Subcutaneous abdominal adipose tissue (tissue), 5 donors: ENCODE data around the gene OSER1.

Experiments
- H3K27ac ChIP-seq: one replicate; pipeline ENCODE4 v1.7.0; 2013; ENCODE audit warnings: low read depth, mild to moderate bottlenecking, inconsistent platforms, low read length, moderate library complexity
- H3K27me3 ChIP-seq, 5 donors: one replicate each; pipeline ENCODE4 v1.7.0; 2013; ENCODE audit warnings: low read length in 5 of 5, inconsistent platforms in 1 of 5; ENCODE audit not compliant: control insufficient read depth in 5 of 5, insufficient read depth in 4 of 5
- H3K36me3 ChIP-seq, 5 donors: one replicate each; pipeline ENCODE4 v1.7.0; 2013; ENCODE audit warnings: low read length in 5 of 5; ENCODE audit not compliant: control insufficient read depth in 5 of 5, insufficient read depth in 5 of 5
- H3K4me1 ChIP-seq, 5 donors: one replicate each; pipeline ENCODE4 v1.7.0; 2013; ENCODE audit warnings: low read length in 5 of 5, mild to moderate bottlenecking in 3 of 5, moderate library complexity in 1 of 5; ENCODE audit not compliant: control insufficient read depth in 5 of 5, insufficient read depth in 5 of 5
- H3K4me3 ChIP-seq, 5 donors: one replicate each; pipeline ENCODE4 v1.7.0; 2013; ENCODE audit warnings: low read length in 5 of 5, low read depth in 1 of 5
- H3K9ac ChIP-seq, 5 donors: one replicate each; pipeline ENCODE4 v1.7.0; 2013; ENCODE audit warnings: low read length in 5 of 5, mild to moderate bottlenecking in 4 of 5, moderate library complexity in 3 of 5
- H3K9me3 ChIP-seq, 5 donors: one replicate each; pipeline ENCODE4 v1.7.0; 2013; ENCODE audit warnings: low read length in 5 of 5; ENCODE audit not compliant: control insufficient read depth in 5 of 5
- donor health status: healthy.
- donor health status: healthy.
- donor health status: healthy.
- donor health status: healthy.
- donor health status: healthy.

OSER1 gene

DNA sequence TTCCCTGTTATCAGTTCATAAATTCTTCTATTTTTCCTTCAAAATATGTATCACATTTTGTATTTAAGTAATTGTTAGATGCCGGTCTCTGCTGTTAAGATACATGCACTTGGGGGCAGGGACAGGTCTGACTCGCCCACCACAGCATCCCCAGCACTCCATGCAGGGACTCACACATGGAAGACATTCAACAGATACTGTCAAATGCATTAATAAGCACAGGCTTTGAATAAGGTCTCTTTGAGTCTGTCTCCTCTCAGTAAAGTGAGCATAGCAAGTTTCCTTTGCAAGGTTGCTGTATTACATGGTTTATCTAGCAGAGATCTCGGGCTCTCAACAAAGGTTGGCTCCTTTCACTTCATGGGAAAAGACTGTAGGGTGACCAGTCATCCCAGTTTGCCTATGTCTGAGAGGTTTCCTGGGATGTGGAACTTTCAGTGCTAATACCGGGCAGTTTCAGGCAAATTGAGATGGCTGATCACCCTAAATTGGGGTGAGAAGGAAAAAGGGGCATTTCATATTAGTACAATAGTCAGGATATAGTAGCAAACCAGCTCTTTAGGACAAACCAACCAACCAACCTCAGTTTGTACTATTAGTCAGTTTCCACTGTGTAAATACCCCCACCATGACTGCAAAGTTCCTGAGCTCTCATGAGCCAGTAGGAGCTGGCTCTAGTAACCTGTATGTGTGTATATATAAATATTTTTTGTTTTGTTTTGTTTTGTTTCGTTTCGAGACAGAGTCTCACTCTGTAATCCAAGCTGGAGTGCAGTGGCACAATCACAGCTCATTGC is 38.6 kb downstream of the OSER1 start:
- peaks cover 0 to 18% (median 3%) of the 10 kb centered on the region in 5 donors for H3K4me1 ChIP-seq
- H3K27ac ChIP-seq: no peak overlapping the region
- H3K9ac ChIP-seq: no peak overlapping the region
- no peaks in the 10 kb centered on the region for H3K36me3 ChIP-seq
- H3K9me3 ChIP-seq: no peaks in the 10 kb centered on the region
- H3K4me3 ChIP-seq: no peak overlapping the region
- H3K27me3 ChIP-seq: peaks cover 0 to 11% (median 4%) of the 10 kb centered on the region in 5 donors

DNA sequence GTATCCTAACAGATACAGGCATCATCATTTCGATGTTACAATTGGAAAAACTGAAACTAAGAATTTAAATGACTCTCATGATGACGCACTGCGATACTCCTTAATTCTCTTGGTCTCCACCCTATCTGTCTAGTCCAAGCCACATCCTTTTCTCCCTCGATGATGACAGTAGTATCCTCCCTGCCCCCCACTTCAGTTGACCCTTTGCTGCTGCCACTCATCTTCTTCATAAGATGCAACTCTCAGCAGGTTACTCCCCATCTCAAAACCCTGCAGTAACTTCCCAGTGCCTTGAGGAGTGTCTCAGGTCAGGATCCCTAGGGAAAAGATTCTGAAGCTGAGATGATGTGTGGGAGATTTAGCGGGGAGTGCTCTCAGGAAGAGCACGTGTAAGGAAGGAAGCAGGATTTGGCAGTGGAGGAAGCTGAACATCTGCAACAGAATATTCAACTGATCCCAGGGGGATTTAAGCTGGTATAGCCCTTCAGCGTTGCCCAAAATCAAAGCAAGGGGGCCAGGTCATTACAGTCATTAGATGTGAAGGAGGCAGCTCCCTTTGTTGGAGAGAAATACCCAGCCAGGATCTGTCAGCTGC is 39.7 kb downstream of the OSER1 start:
- Histone ChIP-seq H3K36me3 (no peaks in the 10 kb centered on the region), H3K27ac (no peak overlapping the region), H3K9me3 (no peaks in the 10 kb centered on the region), H3K27me3 (peaks cover 0 to 10% (median 2%) of the 10 kb centered on the region in 5 donors), H3K9ac (peak overlapping the region in 1 of 5 donors; percentile 32), H3K4me1 (peaks cover 8 to 29% (median 13%) of the 10 kb centered on the region in 5 donors), H3K4me3 (no peak overlapping the region)

DNA sequence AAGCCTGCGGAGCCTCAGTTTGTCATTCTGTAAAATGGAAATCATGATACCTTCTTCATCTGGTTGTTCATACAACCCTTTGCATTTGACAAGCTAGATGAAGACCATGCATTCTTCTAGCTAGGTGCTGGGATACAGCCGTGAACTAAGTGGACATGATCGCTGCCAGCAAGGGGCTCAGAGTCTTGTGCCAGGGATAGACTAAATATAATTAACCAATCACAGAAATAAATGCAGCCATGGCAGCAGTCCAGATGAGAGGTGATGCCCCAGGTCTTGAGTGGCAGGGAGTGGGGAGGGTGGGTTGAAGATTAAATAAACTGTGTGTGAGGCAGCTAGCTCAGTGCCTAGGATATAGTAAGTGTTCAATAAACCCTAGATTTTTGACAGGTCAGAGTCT is 42.8 kb downstream of the OSER1 start:
- Histone ChIP-seq H3K36me3 (no peaks in the 10 kb centered on the region), H3K27me3 (peaks cover 0 to 5% (median 2%) of the 10 kb centered on the region in 5 donors), H3K9ac (no peak overlapping the region), H3K4me1 (peaks cover 8 to 35% (median 20%) of the 10 kb centered on the region in 5 donors), H3K9me3 (no peaks in the 10 kb centered on the region), H3K27ac (no peak overlapping the region), H3K4me3 (no peak overlapping the region)

DNA sequence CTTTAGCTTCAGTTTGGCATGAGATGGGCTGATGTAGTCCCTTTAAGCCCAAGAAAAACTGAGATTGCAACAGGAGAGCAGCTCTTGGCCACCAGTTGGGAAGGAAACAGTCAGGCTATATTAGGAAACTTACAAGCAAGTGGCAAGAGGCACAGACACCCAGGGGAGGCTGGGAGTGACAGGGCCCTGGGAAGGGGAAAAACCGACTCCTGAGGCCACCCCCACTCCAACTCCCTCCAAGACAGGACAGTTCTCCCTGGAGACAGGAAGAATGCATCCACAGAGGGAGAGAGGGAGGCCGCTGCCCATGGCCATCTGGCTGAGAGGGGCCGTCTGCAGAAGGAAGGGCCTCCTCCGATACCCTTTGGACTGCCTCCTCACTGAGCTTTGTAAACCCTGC is 44.1 kb downstream of the OSER1 start:
- peaks cover 0 to 5% (median 2%) of the 10 kb centered on the region in 5 donors for H3K27me3 ChIP-seq
- no peaks in the 10 kb centered on the region for H3K9me3 ChIP-seq
- H3K4me1 ChIP-seq: peaks cover 8 to 31% (median 20%) of the 10 kb centered on the region in 5 donors
- peak overlapping the region in 1 of 5 donors; percentile 20 for H3K4me3 ChIP-seq
- no peaks in the 10 kb centered on the region for H3K36me3 ChIP-seq
- H3K9ac ChIP-seq: no peak overlapping the region
- no peak overlapping the region for H3K27ac ChIP-seq

DNA sequence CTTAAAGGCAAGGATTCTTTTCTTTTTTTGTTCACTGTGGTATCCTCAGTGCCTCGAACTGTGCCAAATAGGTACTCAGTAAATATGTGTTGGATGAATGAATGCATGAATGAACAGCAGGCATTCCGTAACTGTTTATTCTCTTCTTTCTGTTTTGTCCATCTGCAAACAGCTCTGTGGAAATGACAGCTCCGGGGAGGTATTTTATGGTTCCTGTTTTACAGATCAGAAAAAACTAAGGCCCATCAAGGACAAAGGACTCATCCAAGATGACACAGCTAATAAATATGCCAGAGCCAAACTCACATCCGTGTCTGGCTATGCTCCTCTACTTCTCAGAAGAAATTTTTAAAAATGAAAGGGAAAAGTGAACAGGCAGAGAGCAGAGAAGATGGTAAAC is 44.6 kb downstream of the OSER1 start:
- Histone ChIP-seq H3K27me3 (peaks cover 0 to 8% (median 2%) of the 10 kb centered on the region in 5 donors), H3K9ac (no peak overlapping the region), H3K36me3 (no peaks in the 10 kb centered on the region), H3K27ac (no peak overlapping the region), H3K4me3 (peak overlapping the region in 1 of 5 donors; percentile 20), H3K4me1 (peaks cover 5 to 26% (median 19%) of the 10 kb centered on the region in 5 donors), H3K9me3 (no peaks in the 10 kb centered on the region)

DNA sequence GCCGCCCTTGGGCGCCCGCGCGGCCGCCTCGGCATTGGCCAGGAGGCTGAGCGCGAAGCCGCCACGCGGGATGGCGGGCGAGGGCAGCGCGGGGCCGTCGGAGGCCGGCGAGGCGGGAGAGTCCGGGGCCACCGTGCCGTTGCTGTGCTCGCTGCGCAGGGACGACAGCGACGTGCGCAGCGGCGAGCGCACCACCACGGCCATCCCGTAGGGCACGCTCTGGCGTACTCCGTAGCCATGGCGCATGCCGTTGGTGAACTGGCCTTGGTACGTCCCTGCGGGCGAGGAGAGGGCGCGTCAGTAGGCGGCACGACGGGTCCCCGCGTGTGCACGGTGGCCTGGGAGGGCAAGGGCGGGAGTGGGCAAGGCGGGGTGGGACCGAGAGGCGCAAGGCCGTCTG is 50.4 kb downstream of the OSER1 start:
- H3K27ac ChIP-seq: no peak overlapping the region
- no peaks in the 10 kb centered on the region for H3K9me3 ChIP-seq
- H3K27me3 ChIP-seq: peaks cover 0 to 19% (median 3%) of the 10 kb centered on the region in 5 donors
- H3K4me1 ChIP-seq: no peaks in the 10 kb centered on the region
- no peaks in the 10 kb centered on the region for H3K36me3 ChIP-seq
- H3K9ac ChIP-seq: no peak overlapping the region
- H3K4me3 ChIP-seq: no peak overlapping the region

DNA sequence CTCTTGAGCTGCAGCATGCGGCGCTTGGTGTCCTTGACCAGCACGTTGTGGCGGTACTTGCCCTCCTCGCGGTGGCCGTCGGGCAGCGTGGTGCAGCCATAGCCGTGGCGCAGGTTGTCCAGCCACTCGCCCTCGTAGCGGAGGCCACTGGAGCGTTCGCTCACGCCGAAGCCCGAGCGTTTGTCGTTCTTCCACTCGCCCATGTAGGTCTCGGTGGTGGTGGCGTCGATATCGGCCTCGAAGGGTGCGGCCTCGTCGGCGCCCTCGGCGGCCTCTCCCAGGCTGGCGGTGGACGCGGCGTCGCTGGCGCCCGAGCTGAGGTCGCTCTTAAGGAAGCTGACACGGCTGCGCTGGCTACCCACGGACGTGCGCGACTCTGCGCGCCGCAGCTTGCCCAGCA is 50.9 kb downstream of the OSER1 start:
- H3K36me3 ChIP-seq: no peaks in the 10 kb centered on the region
- H3K4me1 ChIP-seq: no peaks in the 10 kb centered on the region
- H3K27ac ChIP-seq: no peak overlapping the region
- H3K27me3 ChIP-seq: peaks cover 3 to 19% (median 5%) of the 10 kb centered on the region in 5 donors
- H3K4me3 ChIP-seq: no peak overlapping the region
- H3K9ac ChIP-seq: no peak overlapping the region
- no peaks in the 10 kb centered on the region for H3K9me3 ChIP-seq

DNA sequence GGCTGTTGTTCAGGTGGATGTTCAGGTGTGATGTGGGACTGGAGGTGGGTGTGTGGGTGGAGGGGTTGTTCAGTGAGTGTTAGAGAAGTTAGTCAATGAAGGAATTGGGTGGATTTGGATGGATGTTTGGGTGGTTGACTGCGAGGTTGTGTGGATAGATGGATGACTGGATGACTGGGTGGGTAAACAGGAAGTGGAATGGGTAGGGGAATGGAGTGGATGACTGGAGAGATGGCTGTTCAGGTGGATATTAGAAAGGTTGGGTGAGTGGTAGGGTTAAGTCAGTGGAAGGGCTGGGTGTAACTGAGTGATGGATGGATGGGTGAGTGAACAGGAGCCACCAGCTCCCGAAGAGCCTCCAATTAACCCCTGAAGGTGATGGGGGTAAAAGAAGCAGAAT is 51.4 kb downstream of the OSER1 start:
- no peak overlapping the region for H3K4me3 ChIP-seq
- no peaks in the 10 kb centered on the region for H3K36me3 ChIP-seq
- no peaks in the 10 kb centered on the region for H3K9me3 ChIP-seq
- H3K4me1 ChIP-seq: no peaks in the 10 kb centered on the region
- H3K27me3 ChIP-seq: peaks cover 3 to 19% (median 5%) of the 10 kb centered on the region in 5 donors
- no peak overlapping the region for H3K27ac ChIP-seq
- H3K9ac ChIP-seq: no peak overlapping the region

DNA sequence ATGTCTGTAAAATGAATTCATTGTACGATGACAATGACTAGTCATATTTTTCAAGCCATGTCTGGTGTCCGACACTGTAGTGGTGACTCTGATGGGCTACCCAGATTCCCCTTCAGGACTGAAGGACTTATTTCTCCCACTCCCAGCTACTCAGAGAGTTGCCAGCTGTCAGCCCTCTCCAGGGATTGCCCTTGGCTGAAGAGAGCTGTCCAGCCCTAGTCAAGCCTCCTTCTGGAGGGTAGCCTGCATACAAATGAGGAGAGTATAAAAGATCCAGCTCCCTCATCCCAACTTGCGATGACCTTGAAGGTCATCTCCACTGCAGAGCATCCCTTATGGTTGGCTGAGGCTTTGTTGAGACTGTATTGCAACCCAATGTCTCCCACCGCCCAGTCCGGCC is 53.5 kb downstream of the OSER1 start:
- Histone ChIP-seq H3K4me1 (no peaks in the 10 kb centered on the region), H3K27me3 (peaks cover 3 to 19% (median 5%) of the 10 kb centered on the region in 5 donors), H3K9ac (no peak overlapping the region), H3K36me3 (no peaks in the 10 kb centered on the region), H3K4me3 (no peak overlapping the region), H3K9me3 (no peaks in the 10 kb centered on the region), H3K27ac (no peak overlapping the region)

DNA sequence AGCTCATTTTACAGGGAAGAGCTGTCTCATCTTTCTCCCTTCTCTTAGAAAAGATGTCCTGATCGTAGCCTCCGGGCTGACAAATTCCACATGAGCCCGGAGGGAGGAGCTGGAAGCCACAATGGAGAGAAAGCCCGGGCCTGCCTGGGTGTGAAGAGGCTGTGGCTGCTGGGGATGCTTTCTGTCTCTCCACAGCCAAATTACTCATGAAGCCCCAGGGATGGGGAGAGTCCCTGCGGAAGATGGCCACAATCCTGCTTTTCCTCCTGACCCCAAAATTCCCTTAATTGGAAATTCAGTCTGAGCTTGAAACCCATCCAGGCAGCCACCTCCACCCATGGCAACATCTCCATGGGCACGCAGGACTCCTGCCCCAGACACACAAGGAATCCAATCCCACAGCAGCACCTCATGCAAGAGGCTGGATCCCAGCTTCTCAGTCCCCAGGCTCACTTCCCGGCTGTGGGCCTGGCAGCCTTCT is 56.0 kb downstream of the OSER1 start:
- Histone ChIP-seq H3K36me3 (no peaks in the 10 kb centered on the region), H3K4me1 (no peaks in the 10 kb centered on the region), H3K9me3 (no peaks in the 10 kb centered on the region), H3K27me3 (peaks cover 0 to 3% (median 2%) of the 10 kb centered on the region in 5 donors), H3K4me3 (no peak overlapping the region), H3K9ac (no peak overlapping the region), H3K27ac (no peak overlapping the region)
